GM23338 (cell line): ENCODE results near the gene VIL1. TPM values are rescaled to one million over a fixed set of nuclear protein-coding genes. Genes with fewer than 3 reads are reported as not detected.

Source experiments
- ATAC-seq: fragments of 200-7000 bp; cut with Tn5 transposase; 3 replicates; pipeline ENCODE4 v1.9.1; 2020
- DNase-seq: peaks from one replicate; pipeline ENCODE4 v3.0.0-alpha.2; 2015; ENCODE audit warnings: low spot score
- H2AFZ ChIP-seq: fragments of 200-600 bp; sonication (generic); 2 replicates; pipeline ENCODE4 v1.8.0; 2016; ENCODE audit warnings: antibody characterized with exemption, mild to moderate bottlenecking, moderate library complexity
- H3F3A ChIP-seq: fragments of 200-600 bp; sonication (generic); replicated peaks from 2 replicates; pipeline ENCODE4 v1.8.0; 2017; ENCODE audit warnings: antibody characterized with exemption, mixed run types, low read depth
- H3K27ac ChIP-seq: fragments of 200-600 bp; sonication (generic); 2 replicates; pipeline ENCODE4 v1.6.1; 2016; ENCODE audit warnings: low read depth
- H3K27me3 ChIP-seq: fragments of 200-600 bp; sonication (generic); 2 replicates; pipeline ENCODE4 v1.8.0; 2016; ENCODE audit warnings: mild to moderate bottlenecking, mixed run types, moderate library complexity; ENCODE audit not compliant: insufficient read depth
- H3K36me3 ChIP-seq: fragments of 200-600 bp; sonication (generic); 2 replicates; pipeline ENCODE4 v1.8.0; 2016; ENCODE audit warnings: mild to moderate bottlenecking; ENCODE audit not compliant: insufficient read depth
- H3K4me1 ChIP-seq: fragments of 200-600 bp; sonication (generic); 2 replicates; pipeline ENCODE4 v1.8.0; 2016; ENCODE audit warnings: mild to moderate bottlenecking, moderate library complexity; ENCODE audit not compliant: insufficient read depth
- H3K4me2 ChIP-seq: fragments of 200-600 bp; sonication (generic); 2 replicates; pipeline ENCODE4 v1.7.1; 2017; ENCODE audit warnings: mixed run types
- H3K4me3 ChIP-seq: fragments of 200-600 bp; sonication (generic); 2 replicates; pipeline ENCODE4 v1.6.1; 2016; ENCODE audit warnings: mixed run types
- H3K79me2 ChIP-seq: fragments of 200-600 bp; sonication (generic); replicated peaks from 2 replicates; pipeline ENCODE4 v1.8.0; 2017; ENCODE audit warnings: mild to moderate bottlenecking; ENCODE audit not compliant: insufficient read depth
- H3K9me2 ChIP-seq: fragments of 200-600 bp; sonication (generic); 2 replicates; pipeline ENCODE4 v1.8.0; 2017; ENCODE audit not compliant: insufficient read depth
- H4K20me1 ChIP-seq: fragments of 200-600 bp; sonication (generic); replicated peaks from 2 replicates; pipeline ENCODE4 v1.8.0; 2017; ENCODE audit warnings: mild to moderate bottlenecking; ENCODE audit not compliant: insufficient read depth
- H3K27ac Mint-ChIP-seq: 2 replicates; pipeline ENCODE4 v1.8.0; 2020; ENCODE audit warnings: inconsistent platforms, mild to moderate bottlenecking, moderate library complexity, mixed read lengths
- H3K27me3 Mint-ChIP-seq: 3 replicates; pipeline ENCODE4 v1.8.0; 2022; ENCODE audit warnings: low read depth, mild to moderate bottlenecking, moderate library complexity, mixed read lengths, inconsistent platforms; ENCODE audit not compliant: insufficient read depth, poor library complexity
- H3K36me3 Mint-ChIP-seq: 3 replicates; pipeline ENCODE4 v1.8.0; 2021; ENCODE audit warnings: low read depth, mild to moderate bottlenecking, inconsistent platforms, moderate library complexity, mixed read lengths
- H3K4me1 Mint-ChIP-seq: 3 replicates; pipeline ENCODE4 v1.8.0; 2020; ENCODE audit warnings: mild to moderate bottlenecking, inconsistent platforms, mixed read lengths
- H3K4me3 Mint-ChIP-seq: 3 replicates; pipeline ENCODE4 v1.8.0; 2021; ENCODE audit warnings: moderate library complexity, mild to moderate bottlenecking, inconsistent platforms, mixed read lengths
- H3K9me3 Mint-ChIP-seq: 3 replicates; pipeline ENCODE4 v1.8.0; 2020; ENCODE audit warnings: moderate library complexity, mild to moderate bottlenecking, inconsistent platforms, mixed read lengths
- EZH2 ChIP-seq: fragments of 200-600 bp; sonication (generic); IDR thresholded peaks from one replicate; pipeline ENCODE4 v1.8.0; 2017; ENCODE audit warnings: antibody characterized with exemption, mild to moderate bottlenecking, low read depth; ENCODE audit not compliant: unreplicated experiment
- EZH2phosphoT487 ChIP-seq: fragments of 200-600 bp; sonication (generic); IDR thresholded peaks from one replicate; pipeline ENCODE4 v1.8.1; 2018; ENCODE audit warnings: antibody characterized with exemption; ENCODE audit not compliant: unreplicated experiment
- NANOG ChIP-seq: IDR thresholded peaks from 2 replicates; pipeline ENCODE4 v1.6.1; 2016; ENCODE audit warnings: antibody characterized with exemption, borderline replicate concordance
- STAT1 ChIP-seq: IDR thresholded peaks from one replicate; pipeline ENCODE4 v1.6.1; 2016; ENCODE audit warnings: antibody characterized with exemption; ENCODE audit not compliant: unreplicated experiment
- ZNF114 ChIP-seq: fragments of 250-450 bp; sonication (Bioruptor Pico); IDR thresholded peaks from 2 replicates; pipeline ENCODE4 v1.5.0; 2020; ENCODE audit warnings: mild to moderate bottlenecking, moderate library complexity
- ZNF331 ChIP-seq: fragments of 250-450 bp; sonication (Bioruptor Pico); IDR thresholded peaks from 2 replicates; pipeline ENCODE4 v1.5.0; 2020; ENCODE audit warnings: low read depth, mild to moderate bottlenecking, moderate library complexity
- polyA plus RNA-seq: library from polyadenylated mRNA; unstranded; fragments of >200 nt; fragmentation: Nextera tagmentation; extraction: Ambion mirVana; gene quantifications from 2 replicates; pipeline ENCODE4 v1.2.1, GENCODE V29; 2016
- total RNA-seq: library from RNA; depleted of rRNA; stranded (reverse); fragments of >200 nt; shearing (Covaris generic); gene quantifications from 2 replicates; pipeline ENCODE4 v1.2.3, GENCODE V29; 2014
- TF ChIP-seq, protein P1 (sequence below): IDR thresholded peaks from 2 replicates; pipeline ENCODE4 v1.6.1; 2016; ENCODE audit warnings: antibody characterized with exemption
- TF ChIP-seq, protein P2 (sequence below): IDR thresholded peaks from one replicate; pipeline ENCODE4 v1.6.1; 2018; ENCODE audit warnings: antibody characterized with exemption; ENCODE audit not compliant: unreplicated experiment
- TF ChIP-seq, protein P3 (sequence below): fragments of 250-450 bp; sonication (Bioruptor Pico); IDR thresholded peaks from 2 replicates; pipeline ENCODE4 v1.5.0; 2020; ENCODE audit warnings: mild to moderate bottlenecking, moderate library complexity
- TF ChIP-seq, protein P4 (sequence below), 2 experiments: fragments of 200-600 bp in 1 of 2; sonication (generic) in 1 of 2; conservative IDR thresholded peaks; 2 replicates each; pipeline versions ENCODE4 v1.5.1 to v1.6.1; 2016 to 2017; ENCODE audit warnings: antibody characterized with exemption in 2 of 2, low read depth in 2 of 2, mild to moderate bottlenecking in 2 of 2, moderate library complexity in 1 of 2

VIL1 gene
- total and polyA plus RNA-seq, 2 experiments from 2014 or later: 3.5 to 5.9 TPM

DNA sequence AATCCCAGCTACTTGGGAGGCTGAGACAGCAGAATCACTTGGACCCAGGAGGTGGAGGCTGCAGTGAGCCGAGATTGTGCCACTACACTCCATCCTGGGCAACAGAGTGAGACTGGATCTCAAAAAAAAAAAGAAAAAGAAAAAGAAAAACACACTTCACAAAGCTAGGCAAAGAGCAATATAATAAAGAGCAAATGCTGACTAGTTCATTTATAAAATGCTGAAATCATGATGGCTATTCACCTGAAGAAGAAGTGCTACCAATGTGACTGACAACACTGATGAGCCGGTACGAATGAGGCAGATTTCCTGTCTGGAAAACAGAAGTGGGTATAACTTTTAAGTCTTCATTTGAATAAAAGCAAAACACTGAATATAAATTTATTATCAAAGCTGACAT, 37.9 kb downstream of the VIL1 start:
- Mint-ChIP-seq H3K4me1 (peaks cover 6% of the 10 kb centered on the region; the same call in 2 of the 3 replicates), H3K27me3 (no peaks in the 10 kb centered on the region), H3K9me3 (no peaks in the 10 kb centered on the region), H3K4me3 (no peak overlapping the region), H3K36me3 (peaks cover 53% of the 10 kb centered on the region), H3K27ac (no peak overlapping the region)
- Histone ChIP-seq H3K27me3 (no peaks in the 10 kb centered on the region), H3K79me2 (no peaks in the 10 kb centered on the region; the same call in 1 of the 2 replicates), H2AFZ (no peak overlapping the region), H3K4me2 (no peak overlapping the region), H4K20me1 (no peaks in the 10 kb centered on the region), H3K36me3 (peaks cover 28% of the 10 kb centered on the region), H3K27ac (no peak overlapping the region), H3K4me1 (0 out of 2 replicates have a peak, but pooled peaks cover under 1% of the 10 kb centered on the region), H3K4me3 (no peak overlapping the region), H3K9me2 (no peaks in the 10 kb centered on the region), H3F3A (no peaks in the 10 kb centered on the region)
- no peak for ATAC-seq
- TF ChIP-seq, protein P1, sequence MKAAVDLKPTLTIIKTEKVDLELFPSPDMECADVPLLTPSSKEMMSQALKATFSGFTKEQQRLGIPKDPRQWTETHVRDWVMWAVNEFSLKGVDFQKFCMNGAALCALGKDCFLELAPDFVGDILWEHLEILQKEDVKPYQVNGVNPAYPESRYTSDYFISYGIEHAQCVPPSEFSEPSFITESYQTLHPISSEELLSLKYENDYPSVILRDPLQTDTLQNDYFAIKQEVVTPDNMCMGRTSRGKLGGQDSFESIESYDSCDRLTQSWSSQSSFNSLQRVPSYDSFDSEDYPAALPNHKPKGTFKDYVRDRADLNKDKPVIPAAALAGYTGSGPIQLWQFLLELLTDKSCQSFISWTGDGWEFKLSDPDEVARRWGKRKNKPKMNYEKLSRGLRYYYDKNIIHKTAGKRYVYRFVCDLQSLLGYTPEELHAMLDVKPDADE: no peak
- TF ChIP-seq, protein P2, sequence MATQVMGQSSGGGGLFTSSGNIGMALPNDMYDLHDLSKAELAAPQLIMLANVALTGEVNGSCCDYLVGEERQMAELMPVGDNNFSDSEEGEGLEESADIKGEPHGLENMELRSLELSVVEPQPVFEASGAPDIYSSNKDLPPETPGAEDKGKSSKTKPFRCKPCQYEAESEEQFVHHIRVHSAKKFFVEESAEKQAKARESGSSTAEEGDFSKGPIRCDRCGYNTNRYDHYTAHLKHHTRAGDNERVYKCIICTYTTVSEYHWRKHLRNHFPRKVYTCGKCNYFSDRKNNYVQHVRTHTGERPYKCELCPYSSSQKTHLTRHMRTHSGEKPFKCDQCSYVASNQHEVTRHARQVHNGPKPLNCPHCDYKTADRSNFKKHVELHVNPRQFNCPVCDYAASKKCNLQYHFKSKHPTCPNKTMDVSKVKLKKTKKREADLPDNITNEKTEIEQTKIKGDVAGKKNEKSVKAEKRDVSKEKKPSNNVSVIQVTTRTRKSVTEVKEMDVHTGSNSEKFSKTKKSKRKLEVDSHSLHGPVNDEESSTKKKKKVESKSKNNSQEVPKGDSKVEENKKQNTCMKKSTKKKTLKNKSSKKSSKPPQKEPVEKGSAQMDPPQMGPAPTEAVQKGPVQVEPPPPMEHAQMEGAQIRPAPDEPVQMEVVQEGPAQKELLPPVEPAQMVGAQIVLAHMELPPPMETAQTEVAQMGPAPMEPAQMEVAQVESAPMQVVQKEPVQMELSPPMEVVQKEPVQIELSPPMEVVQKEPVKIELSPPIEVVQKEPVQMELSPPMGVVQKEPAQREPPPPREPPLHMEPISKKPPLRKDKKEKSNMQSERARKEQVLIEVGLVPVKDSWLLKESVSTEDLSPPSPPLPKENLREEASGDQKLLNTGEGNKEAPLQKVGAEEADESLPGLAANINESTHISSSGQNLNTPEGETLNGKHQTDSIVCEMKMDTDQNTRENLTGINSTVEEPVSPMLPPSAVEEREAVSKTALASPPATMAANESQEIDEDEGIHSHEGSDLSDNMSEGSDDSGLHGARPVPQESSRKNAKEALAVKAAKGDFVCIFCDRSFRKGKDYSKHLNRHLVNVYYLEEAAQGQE: no peak
- TF ChIP-seq ZNF331 (CRISPR knock-in tag) (no peak), EZH2phosphoT487 (no peak), NANOG (no peak), ZNF114 (CRISPR knock-in tag) (no peak), EZH2 (no peak), STAT1 (no peak)
- TF ChIP-seq, protein P3, sequence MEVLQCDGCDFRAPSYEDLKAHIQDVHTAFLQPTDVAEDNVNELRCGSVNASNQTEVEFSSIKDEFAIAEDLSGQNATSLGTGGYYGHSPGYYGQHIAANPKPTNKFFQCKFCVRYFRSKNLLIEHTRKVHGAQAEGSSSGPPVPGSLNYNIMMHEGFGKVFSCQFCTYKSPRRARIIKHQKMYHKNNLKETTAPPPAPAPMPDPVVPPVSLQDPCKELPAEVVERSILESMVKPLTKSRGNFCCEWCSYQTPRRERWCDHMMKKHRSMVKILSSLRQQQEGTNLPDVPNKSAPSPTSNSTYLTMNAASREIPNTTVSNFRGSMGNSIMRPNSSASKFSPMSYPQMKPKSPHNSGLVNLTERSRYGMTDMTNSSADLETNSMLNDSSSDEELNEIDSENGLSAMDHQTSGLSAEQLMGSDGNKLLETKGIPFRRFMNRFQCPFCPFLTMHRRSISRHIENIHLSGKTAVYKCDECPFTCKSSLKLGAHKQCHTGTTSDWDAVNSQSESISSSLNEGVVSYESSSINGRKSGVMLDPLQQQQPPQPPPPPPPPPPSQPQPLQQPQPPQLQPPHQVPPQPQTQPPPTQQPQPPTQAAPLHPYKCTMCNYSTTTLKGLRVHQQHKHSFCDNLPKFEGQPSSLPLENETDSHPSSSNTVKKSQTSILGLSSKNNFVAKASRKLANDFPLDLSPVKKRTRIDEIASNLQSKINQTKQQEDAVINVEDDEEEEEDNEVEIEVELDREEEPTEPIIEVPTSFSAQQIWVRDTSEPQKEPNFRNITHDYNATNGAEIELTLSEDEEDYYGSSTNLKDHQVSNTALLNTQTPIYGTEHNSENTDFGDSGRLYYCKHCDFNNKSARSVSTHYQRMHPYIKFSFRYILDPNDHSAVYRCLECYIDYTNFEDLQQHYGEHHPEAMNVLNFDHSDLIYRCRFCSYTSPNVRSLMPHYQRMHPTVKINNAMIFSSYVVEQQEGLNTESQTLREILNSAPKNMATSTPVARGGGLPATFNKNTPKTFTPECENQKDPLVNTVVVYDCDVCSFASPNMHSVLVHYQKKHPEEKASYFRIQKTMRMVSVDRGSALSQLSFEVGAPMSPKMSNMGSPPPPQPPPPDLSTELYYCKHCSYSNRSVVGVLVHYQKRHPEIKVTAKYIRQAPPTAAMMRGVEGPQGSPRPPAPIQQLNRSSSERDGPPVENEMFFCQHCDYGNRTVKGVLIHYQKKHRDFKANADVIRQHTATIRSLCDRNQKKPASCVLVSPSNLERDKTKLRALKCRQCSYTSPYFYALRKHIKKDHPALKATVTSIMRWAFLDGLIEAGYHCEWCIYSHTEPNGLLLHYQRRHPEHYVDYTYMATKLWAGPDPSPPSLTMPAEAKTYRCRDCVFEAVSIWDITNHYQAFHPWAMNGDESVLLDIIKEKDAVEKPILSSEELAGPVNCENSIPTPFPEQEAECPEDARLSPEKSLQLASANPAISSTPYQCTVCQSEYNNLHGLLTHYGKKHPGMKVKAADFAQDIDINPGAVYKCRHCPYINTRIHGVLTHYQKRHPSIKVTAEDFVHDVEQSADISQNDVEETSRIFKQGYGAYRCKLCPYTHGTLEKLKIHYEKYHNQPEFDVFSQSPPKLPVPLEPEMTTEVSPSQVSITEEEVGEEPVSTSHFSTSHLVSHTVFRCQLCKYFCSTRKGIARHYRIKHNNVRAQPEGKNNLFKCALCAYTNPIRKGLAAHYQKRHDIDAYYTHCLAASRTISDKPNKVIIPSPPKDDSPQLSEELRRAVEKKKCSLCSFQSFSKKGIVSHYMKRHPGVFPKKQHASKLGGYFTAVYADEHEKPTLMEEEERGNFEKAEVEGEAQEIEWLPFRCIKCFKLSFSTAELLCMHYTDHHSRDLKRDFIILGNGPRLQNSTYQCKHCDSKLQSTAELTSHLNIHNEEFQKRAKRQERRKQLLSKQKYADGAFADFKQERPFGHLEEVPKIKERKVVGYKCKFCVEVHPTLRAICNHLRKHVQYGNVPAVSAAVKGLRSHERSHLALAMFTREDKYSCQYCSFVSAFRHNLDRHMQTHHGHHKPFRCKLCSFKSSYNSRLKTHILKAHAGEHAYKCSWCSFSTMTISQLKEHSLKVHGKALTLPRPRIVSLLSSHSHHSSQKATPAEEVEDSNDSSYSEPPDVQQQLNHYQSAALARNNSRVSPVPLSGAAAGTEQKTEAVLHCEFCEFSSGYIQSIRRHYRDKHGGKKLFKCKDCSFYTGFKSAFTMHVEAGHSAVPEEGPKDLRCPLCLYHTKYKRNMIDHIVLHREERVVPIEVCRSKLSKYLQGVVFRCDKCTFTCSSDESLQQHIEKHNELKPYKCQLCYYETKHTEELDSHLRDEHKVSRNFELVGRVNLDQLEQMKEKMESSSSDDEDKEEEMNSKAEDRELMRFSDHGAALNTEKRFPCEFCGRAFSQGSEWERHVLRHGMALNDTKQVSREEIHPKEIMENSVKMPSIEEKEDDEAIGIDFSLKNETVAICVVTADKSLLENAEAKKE (CRISPR knock-in tag): no peak
- TF ChIP-seq, protein P4, sequence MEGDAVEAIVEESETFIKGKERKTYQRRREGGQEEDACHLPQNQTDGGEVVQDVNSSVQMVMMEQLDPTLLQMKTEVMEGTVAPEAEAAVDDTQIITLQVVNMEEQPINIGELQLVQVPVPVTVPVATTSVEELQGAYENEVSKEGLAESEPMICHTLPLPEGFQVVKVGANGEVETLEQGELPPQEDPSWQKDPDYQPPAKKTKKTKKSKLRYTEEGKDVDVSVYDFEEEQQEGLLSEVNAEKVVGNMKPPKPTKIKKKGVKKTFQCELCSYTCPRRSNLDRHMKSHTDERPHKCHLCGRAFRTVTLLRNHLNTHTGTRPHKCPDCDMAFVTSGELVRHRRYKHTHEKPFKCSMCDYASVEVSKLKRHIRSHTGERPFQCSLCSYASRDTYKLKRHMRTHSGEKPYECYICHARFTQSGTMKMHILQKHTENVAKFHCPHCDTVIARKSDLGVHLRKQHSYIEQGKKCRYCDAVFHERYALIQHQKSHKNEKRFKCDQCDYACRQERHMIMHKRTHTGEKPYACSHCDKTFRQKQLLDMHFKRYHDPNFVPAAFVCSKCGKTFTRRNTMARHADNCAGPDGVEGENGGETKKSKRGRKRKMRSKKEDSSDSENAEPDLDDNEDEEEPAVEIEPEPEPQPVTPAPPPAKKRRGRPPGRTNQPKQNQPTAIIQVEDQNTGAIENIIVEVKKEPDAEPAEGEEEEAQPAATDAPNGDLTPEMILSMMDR (conservative IDR thresholded peaks at IDR 0.05; ENCODE audit: low read depth in 2 of 2): no peak
- DNase-seq: no peak
